Testis (tissue), 2 donors: ENCODE data around the gene IFT74.

Experiments
- CTCF ChIP-seq, 3 experiments: fragments of 450-650 bp in 2 of 3; fragments of 200-600 bp in 1 of 3; sonication (generic) in 1 of 3; IDR thresholded peaks; one replicate each; pipeline ENCODE4 v1.5.1; 2016 to 2019; ENCODE audit warnings: antibody characterized with exemption in 3 of 3, mild to moderate bottlenecking in 2 of 3, moderate library complexity in 1 of 3
- POLR2A ChIP-seq: fragments of 450-650 bp; IDR thresholded peaks from one replicate; pipeline ENCODE4 v1.6.1; 2017; ENCODE audit warnings: antibody characterized with exemption, mild to moderate bottlenecking, moderate library complexity

GRCh38 chr9:26925609-26926008, 30.6 kb upstream of the IFT74 start:
- TF ChIP-seq CTCF (IDR thresholded peaks at IDR 0.05) (no peak), POLR2A (no peak)
